GM10266 (cell line): Measurements from ENCODE around the gene UMAD1.

Experiments
- DNase-seq: peaks from one replicate; pipeline ENCODE4 v3.0.0; 2012; ENCODE audit errors: extremely low spot score
- TF ChIP-seq, protein P1 (sequence below): IDR thresholded peaks from 2 replicates; pipeline ENCODE4 v1.5.1; 2012; ENCODE audit warnings: mild to moderate bottlenecking, low read depth; ENCODE audit not compliant: control insufficient read depth, insufficient read depth; ENCODE audit errors: missing control alignments

The UMAD1 gene

DNA sequence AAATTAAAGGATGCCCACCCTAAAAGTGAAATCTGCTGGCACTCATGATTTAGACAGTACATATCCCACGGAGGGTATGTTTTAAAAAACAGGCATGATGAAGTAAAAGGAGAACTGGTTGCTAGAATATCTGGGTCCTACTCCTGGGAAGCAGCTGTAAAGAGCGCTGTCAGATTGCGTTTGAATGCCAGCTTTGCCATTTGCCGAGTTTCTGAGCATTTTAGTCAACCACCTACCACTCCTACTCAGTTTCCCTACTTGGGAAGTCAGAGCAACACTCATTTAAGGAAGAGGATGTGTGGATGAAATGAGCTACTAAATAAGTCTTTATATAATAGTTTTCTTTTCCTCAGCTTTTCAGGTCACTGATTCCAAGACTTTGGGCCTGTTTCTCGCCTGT lies 1.1 kb upstream of the UMAD1 start:
- DNase-seq: no peak
- TF ChIP-seq, protein P1, sequence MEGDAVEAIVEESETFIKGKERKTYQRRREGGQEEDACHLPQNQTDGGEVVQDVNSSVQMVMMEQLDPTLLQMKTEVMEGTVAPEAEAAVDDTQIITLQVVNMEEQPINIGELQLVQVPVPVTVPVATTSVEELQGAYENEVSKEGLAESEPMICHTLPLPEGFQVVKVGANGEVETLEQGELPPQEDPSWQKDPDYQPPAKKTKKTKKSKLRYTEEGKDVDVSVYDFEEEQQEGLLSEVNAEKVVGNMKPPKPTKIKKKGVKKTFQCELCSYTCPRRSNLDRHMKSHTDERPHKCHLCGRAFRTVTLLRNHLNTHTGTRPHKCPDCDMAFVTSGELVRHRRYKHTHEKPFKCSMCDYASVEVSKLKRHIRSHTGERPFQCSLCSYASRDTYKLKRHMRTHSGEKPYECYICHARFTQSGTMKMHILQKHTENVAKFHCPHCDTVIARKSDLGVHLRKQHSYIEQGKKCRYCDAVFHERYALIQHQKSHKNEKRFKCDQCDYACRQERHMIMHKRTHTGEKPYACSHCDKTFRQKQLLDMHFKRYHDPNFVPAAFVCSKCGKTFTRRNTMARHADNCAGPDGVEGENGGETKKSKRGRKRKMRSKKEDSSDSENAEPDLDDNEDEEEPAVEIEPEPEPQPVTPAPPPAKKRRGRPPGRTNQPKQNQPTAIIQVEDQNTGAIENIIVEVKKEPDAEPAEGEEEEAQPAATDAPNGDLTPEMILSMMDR: no peak

DNA sequence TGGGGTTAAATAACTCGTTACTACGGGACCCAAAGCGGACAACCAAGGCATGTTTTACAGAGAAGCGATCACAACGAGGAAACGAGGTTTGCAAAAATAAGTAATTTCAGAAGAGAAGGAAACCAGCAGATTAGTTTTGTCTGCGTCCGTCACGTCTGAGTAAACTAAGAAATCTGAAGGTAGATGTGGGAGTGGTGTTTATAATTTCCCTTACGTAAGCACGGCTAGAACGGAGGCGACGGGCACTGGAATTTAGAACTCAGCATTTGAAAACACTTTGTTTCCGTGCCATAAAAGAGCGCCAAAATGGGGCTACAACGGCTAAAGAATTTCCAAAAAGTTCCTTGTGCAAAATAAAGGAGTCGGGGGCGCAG lies 718 bp upstream of the UMAD1 start:
- DNase-seq: peak; percentile 26
- TF ChIP-seq, protein P1: no peak

DNA sequence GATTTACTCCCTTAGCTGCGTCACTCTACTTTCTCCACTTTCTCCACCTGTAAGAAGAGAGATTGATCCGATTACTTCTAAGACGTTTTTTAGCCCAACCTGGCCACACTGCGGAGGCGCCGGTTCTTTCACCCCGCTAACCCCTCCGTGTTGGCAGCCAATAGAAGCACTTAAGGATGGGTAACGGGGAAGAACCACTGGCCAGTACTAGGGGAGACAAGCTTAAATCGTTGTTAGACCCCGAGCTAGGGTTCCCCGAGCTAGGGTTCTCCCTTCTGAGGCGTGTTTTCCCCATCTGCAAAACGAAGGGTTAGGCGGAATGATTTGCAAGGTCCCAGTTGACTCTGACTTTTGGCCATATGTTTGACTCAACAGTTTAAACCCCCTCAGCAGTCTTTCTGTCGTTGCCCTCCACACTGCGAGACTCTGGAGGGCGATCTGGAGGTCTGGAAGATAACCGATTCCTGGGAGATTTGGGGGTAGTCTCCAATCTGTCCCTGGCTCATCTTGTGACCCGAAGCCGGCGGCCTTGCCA lies 644 bp downstream of the UMAD1 start:
- TF ChIP-seq, protein P1: no peak
- DNase-seq: no peak

DNA sequence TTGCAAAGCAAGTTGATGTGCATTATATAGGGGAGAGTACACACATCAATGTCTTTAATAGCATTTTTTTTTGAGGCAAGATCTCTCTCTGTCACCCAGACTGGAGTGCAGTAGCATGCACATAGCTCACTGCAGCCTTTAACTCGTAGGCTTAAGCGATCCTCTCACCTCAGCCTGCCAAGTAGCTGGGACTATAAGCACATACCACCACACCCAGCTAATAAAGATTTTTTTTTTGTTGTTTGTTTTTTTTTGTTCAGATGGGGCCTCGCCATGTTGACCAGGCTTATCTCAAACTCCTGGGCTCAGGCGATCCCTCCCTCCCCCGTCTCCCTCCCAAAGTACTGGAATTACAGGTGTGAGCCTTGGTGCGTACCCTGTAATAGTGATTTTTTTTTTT lies 1.5 kb downstream of the UMAD1 start:
- no peak for DNase-seq

DNA sequence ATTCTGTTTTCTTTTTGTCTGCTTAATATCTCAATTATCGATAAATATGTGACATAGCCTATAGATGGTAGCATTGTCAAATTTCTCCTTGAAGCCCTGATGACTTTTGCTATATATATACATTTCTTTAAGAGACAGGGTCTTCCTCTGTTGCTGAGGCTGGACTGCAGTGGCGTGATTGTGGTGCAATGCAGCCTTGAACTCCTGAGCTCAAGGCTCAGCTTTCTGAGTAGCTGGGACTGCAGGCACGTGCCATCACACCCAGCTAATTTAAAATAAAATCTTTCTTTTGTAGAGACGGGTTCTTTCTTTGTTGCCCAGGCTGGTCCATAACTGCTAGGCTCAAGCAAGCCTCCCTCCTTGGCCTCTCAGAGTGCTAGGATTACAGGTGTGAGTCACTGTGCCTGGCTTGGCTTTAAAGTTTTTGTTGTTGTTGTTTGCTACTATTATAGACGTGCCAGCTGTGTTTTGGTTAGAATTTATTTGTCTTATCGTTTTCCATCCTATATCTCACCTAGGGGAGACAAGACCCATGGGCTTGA lies 7.0 kb downstream of the UMAD1 start:
- no peak for DNase-seq
- TF ChIP-seq, protein P1: no peak

More for the DNA sequence above, 1.5 kb downstream of the UMAD1 start:
- TF ChIP-seq, protein P1: no peak

DNA sequence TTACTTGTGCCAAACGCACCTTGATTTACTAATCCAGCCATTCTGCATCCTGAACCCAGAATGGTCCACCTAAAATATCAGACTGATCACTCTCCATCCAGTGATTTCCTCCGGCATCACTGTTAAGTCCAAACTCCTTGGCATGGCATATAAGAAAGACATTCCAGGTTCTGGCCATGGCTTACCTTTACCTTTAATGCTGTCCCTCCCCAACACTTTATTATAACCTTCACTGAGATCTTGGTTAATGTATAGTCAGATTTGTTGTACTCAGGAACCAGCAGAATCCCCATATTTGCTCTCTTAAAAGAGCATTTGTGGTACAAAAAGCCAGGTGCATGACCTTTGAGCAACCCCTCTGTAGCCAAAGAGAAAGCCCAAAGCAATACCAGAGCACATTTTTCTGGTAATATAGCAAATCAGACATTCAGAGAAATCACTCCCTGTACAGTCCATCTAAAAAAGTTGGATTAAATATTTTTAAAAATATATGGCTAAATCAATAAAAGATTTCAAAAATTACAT lies 10.2 kb downstream of the UMAD1 start:
- TF ChIP-seq, protein P1: no peak
- no peak for DNase-seq

DNA sequence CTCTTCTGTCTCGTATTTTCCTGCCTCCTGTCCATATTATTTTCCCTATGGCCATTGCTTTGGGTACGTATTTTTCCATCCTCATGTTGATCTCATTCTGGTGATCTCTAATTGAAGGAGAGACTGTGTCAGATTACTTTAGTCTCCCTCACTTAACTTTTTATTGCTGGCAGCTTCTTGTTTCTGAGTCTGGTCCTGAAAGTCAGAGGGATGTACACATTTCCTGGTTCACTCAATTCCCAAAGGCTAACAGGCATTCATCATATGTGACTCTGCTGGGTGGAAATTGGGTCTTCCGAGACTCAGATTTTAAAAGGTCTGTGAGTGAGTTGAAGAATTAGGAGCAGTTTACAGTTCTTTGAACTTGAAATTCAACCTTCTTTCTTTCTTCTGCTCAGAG lies 10.9 kb downstream of the UMAD1 start:
- TF ChIP-seq, protein P1: no peak

More for the DNA sequence above, 10.9 kb downstream of the UMAD1 start:
- no peak for DNase-seq
